Measurements from ENCODE around the gene LYG1.
"Not testable (repeated sequence)": the region's sequence is repeated elsewhere in the genome, so short reads cannot be mapped to it uniquely, and the experiment has no call there.

LYG1 gene

DNA sequence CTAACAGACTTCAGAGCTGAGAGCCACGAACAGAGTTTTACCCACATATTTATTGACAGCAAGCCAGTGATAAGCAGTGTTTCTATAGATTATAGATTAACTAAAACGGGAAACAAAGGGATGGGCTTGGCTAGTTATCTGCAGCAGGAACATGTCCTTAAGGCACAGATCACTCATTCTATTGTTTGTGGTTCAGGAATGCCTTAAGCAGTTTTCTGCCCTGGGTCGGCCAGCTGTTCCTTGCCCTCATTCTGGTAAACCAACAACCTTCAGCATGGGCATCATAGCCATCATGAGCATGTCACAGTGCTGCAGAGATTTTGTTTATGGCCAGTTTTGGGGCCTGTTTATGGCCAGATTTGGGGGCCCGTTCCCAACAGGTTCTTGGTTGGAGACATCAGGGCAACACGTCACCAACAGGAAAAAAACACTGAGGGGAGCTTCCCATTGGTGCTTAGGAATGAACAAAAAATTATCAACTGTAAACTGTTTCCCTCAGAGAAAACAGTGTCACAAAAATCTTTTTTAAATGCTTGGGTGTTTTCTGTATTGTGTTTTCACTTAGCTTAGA lies 22.7 kb downstream of the LYG1 start:
- DNase-seq (ENCODE audit: extremely low read depth in 1 of 2, low read depth in 1 of 2): not testable (repeated sequence)

DNA sequence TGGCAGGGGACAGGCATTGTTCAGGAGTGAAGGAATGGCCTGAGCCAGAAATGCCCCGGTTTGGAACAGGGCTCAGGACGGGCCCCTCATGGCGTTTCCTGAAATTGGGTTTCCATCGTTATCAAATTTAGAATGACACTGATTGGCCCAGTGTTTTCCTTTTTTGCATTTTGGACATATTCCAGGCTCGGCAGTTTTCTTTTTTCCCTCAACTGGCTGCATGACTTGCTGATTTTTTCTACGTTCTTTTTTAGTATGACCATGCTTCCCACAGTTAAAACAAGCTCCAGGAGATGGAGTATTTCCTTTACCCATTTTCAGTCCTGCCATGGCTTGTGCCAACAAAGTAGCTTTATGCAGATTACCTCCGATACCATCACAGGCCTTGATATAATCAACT lies 25.1 kb downstream of the LYG1 start:
- DNase-seq (ENCODE audit: extremely low read depth in 1 of 2, low read depth in 1 of 2): no peak

DNA sequence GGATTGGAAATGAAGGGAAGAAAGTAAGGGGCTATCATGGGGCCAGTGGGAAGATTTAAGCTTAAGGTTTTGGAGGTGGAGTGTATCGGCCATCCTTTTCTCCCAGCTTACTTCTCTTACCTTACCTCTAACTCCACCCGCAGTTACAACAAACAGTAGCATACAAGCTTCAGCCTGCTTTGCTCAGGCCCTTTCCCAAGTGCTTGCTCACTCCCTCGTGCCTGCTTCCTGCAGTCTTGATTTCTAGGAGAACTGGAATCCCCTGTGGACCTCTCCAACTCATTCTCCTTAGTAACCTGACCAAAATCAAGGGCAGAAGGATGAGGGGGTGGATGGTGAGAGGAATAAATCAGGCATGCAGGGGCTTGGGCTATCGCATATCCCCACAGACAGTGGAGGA lies 39.8 kb downstream of the LYG1 start:
- DNase-seq (ENCODE audit: extremely low read depth in 1 of 2, low read depth in 1 of 2): no peak

DNA sequence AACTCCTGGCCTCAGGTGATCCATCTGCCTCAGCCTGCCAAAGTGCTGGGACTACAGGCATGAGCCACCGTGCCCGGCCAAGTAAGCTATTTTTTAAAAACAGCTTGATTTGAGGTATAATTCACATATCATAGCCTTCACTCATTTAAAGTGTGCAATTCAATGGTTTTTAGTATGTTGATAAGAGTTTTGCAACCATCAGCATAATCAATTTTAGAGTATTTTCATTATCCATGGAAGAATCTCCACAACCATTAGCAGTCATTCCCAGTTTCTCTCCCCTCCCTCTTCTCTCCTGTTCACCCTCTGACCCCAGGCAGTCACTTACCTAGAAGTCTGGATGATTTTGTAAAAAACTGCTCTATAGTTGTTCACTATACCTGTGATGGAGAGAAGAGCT lies 40.8 kb downstream of the LYG1 start:
- DNase-seq (ENCODE audit: extremely low read depth in 1 of 2, low read depth in 1 of 2): no peak

DNA sequence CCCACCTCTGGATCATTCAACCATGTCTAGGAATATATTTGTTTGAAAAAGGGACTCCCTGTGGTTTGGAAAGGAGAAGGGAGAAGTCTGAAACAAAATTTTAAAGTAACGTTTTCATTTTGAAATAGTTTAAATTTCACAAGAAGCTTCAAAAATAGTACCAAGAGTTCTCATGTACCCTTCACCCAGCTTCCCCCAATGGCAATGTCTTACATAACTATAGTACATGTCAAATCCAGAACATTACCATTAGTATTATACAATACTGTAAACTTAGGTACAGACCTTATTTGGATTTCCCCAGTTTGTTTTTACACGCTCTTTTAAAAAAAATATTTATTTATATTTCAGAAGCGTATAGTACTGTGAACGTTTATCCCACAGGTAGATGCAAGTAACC lies 41.5 kb downstream of the LYG1 start:
- no peak for DNase-seq (ENCODE audit: extremely low read depth in 1 of 2, low read depth in 1 of 2)

DNA sequence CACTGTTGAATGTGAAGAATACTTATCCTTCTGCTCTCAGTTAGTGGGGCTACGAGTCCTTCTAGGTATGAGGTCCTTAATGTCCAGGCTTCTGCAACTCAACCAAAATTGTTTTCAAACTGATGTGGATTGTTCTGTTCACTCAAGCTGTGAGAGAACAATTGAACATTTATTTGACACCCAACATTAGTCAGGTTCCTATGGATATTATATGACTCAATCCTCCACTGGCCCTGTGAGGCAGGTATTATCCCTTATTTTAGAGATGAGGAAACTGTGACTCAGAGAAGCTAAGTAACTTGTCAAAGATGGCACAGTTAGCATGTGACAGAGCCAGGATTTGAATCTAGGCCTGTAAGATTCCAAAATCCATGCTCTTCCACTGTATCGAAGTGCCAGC lies 44.3 kb downstream of the LYG1 start:
- no peak for DNase-seq (ENCODE audit: extremely low read depth in 1 of 2, low read depth in 1 of 2)

DNA sequence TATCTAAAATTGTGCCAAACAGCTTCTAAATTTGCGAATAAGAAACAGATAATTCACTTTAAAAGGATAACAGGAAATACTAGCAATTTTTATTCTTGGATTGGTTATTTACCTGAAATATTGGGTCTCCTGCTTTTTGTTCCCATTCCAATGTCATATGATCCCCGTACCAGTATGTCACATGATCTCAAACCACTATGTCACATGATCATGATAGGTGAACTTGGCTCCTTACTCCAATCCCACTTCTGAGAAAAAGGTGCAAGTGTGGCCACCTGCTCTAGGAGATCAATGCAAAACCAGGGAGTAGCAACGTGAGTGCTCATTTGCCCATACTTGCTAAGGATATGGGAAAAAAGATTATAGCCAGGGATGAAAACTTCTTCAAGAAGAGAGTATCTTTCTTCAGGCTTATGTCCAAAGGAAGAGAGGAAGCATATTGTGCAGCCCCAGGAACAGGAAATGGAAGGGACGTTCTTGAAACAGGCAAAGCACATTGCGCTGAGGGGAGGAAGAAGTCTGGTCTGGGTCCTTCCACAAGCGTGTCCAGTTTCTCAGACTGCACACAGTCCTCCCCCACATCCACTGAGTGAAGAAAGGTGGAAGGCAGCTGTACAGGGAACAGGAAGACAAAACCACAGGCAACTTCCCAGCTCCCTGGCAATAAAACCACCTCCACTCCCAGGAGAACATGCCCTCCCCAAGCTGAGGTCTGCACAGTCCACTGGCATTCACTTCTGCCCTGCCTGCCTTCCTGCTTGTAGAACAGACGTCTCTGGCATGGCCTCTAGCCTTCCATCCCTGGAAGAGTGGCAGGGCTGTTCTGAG lies 45.3 kb downstream of the LYG1 start, which contains the start of gene LYG2:
TSS of gene LYG2 (minus strand) at position 176 of the 828 bp plus-strand sequence. CDS start 1,406 bp downstream, outside the sequence.
- DNase-seq (ENCODE audit: extremely low read depth in 1 of 2, low read depth in 1 of 2): no peak

DNA sequence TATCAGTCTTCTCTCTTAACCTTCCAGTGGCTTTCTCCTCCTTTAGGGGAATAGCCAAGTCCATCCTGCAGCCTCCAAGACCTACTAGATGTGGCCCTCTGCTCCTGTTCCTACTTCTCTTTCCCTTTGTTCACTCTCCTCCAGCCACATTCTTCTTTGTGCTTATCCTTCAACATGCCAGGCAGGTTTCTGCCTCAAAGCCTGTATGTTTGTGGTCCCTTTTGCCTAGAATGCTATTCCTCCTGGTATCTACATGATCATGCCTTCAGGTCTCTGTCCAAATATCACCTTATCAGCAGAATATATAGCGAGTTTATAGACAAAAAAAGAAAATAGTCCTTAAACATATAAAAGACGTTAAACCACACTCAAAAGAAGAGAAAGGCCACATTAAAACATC lies 51.0 kb downstream of the LYG1 start:
- no peak for DNase-seq (ENCODE audit: extremely low read depth in 1 of 2, low read depth in 1 of 2)

DNA sequence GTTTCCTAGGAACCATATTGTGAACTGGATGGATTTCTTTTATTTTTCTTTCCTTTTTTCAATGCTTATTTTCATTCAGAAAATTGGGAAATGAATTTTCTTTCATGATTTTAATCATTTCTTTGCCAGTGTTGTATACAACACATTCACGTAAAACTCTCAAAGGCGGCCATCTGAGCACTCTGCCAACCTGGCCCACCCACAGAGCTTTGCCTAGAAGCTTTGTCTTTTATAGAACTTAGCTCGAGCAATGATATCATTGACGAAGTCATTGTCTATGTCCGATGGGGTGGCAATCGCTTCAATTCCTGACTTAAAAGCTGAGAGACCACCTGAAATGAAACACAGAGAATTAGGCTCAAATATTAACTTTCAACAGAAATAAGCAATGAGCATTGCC lies 58.8 kb downstream of the LYG1 start:
- DNase-seq (ENCODE audit: extremely low read depth in 1 of 2, low read depth in 1 of 2): no peak

DNA sequence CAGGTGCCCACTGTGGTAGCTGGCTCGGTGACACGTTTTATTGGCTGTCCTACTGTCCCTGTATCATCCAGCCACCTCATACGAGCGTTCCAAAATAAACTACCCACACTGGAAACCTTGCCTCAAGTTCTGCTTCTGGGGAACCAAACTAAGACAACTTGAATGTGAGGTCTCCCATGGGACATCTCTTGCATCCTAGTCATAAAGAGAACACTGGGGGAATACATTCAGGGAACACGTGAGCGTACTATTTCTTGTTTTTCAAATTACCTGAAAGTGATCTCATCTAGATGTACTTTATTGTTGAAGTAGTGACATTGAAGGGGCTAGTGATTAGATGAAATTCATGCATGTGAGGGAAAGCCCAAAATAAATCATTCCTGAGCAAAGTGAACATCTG lies 60.6 kb downstream of the LYG1 start:
- no peak for DNase-seq (ENCODE audit: extremely low read depth in 1 of 2, low read depth in 1 of 2)

DNA sequence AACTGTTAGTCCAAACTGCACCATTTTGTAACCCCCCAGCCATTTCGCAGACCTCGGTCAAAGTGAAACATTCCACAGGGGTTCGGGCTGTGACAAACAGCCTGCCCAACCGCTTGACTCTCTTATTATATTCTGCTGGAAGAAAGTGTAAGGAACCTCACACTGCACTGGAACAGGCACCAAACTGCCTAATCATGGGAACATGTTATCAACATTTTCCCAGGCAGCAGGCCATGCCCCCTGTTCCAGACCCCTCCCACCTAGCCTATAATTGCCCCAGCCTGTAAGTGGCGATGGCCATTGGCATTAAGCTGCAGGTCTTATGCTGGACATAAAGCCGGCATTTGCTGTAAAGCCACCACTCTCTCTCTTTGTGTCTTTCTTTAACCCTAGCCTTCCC lies 62.4 kb downstream of the LYG1 start:
- no peak for DNase-seq (ENCODE audit: extremely low read depth in 1 of 2, low read depth in 1 of 2)

Measured in stimulated activated CD8-positive, alpha-beta memory T cell treated with anti-CD3 and anti-CD28 coated beads, Interleukin-7, amount 100 ng/mL, for 48 hours (primary cell).